HFF-Myc (cell line): Measurements from ENCODE around the gene UROD.

ENCODE experiments used
- DNase-seq: peaks from one replicate; pipeline ENCODE4 v3.0.0-alpha.2; 2011; ENCODE audit warnings: low read depth; ENCODE audit errors: extremely low read depth
- H3K4me3 ChIP-seq: replicated peaks from 2 replicates; pipeline ENCODE4 v1.5.1; 2011; ENCODE audit warnings: low read depth, mild to moderate bottlenecking, control low read depth, low read length
- CTCF ChIP-seq: IDR thresholded peaks from 2 replicates; pipeline ENCODE4 v1.5.1; 2012; ENCODE audit warnings: mild to moderate bottlenecking, low read depth, low read length, control low read depth; ENCODE audit errors: missing control alignments

The UROD gene

DNA sequence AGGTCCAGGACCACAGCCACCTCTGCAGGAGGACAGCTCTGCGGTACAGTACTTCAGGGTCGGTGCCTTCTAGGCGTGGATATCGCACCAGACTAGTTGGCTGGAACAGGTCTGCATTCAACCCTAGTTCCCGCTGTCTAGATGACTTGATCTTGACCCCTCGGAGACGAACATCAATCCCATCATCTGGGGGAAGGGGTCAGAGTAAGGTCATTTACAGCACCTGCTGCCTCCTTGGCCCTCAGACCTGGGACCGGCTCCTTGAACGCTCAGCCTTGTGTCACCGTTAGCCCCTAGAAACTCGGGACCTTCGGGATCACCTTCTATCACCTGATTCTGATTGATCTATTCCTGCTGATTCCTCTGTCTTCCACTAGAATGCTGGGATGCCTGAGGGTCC lies 3.5 kb upstream of the UROD start:
- H3K4me3 ChIP-seq = no peak overlapping the region
- no peak for DNase-seq
- TF ChIP-seq CTCF = no peak

DNA sequence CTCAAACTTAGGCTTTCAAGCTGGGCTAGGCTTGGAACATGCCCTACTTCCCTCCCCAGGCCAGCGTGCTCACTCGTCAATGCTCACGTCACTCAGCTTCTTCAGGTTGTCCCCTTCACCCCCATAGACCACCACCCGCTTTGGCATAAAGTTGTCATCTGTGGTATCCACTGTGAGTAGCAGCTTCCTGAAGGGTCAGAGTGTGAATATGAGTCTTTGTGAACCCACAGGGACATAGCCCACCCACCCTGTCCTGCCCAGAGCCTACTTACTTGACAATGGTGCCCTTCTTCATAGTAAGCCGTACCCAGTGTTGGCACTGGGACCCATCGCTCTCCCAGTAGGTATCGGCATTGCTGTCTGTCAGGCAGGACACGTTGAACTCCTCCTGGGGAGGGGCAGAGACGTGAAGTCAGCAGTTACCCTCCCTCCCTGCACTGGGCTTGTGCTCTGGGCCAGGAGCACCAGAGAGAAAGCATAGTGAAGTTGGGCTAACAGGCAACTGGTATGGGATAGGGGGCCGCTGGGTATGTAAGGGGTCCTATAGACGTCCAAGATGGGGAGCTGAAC lies 2.7 kb upstream of the UROD start:
- no peak for DNase-seq
- peak overlapping the region; percentile 96 for H3K4me3 ChIP-seq
- no peak for TF ChIP-seq CTCF

- H3K4me3 ChIP-seq = peak overlapping the region; percentile 96
- no peak for TF ChIP-seq CTCF
- no peak for DNase-seq
Observed at GRCh38 chr1:45009956-45010854, 1.8 kb upstream of the UROD start.

GRCh38 chr1:45010855-45011811 lies 921 bp upstream of the UROD start, which contains the start of gene HECTD3:
Gene HECTD3 (minus strand): TSS chr1:45011324. CDS start chr1:45011257, 67 bp downstream.
- peak within 1 kb of the TSS; percentile 96 for H3K4me3 ChIP-seq
- DNase-seq = peak; percentile 60
- no peak for TF ChIP-seq CTCF

GRCh38 chr1:45012639-45013278 lies 705 bp downstream of the UROD start:
- TF ChIP-seq CTCF = no peak
- peak; percentile 40 for DNase-seq
- H3K4me3 ChIP-seq = peak overlapping the region; percentile 96

DNA sequence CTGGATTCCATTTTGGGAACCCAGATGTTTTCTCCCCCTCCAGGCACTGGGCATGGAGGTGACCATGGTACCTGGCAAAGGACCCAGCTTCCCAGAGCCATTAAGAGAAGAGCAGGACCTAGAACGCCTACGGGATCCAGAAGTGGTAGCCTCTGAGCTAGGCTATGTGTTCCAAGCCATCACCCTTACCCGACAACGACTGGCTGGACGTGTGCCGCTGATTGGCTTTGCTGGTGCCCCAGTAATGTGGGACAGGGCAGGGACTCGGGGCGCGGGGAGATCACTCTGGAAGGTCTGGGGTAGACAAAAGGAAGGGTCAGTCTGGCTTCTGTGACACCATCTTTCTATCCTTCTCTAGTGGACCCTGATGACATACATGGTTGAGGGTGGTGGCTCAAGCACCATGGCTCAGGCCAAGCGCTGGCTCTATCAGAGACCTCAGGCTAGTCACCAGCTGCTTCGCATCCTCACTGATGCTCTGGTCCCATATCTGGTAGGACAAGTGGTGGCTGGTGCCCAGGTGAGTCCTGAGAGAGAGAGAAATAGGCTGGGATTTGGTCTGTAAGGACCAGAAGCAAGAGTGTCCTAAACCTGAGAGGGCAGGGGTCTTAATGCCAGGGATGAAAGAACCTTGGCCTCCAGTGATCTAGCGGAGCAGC lies 1.6 kb downstream of the UROD start:
- DNase-seq = no peak
- peak overlapping the region; percentile 96 for H3K4me3 ChIP-seq
- TF ChIP-seq CTCF = no peak
